IPS-NIHi11 (cell line): ENCODE measurements around the gene PYGB.

ENCODE experiments used
- DNase-seq: peaks from one replicate; pipeline ENCODE4 v3.0.0; 2012; ENCODE audit warnings: mixed read lengths, low spot score

The PYGB gene

GRCh38 chr20:25283221-25283951 is 35.5 kb downstream of the PYGB start:
- no peak for DNase-seq

- no peak for DNase-seq
Observed at GRCh38 chr20:25284131-25284601, 36.3 kb downstream of the PYGB start.

- DNase-seq: no peak
Observed at GRCh38 chr20:25285091-25285647, 37.3 kb downstream of the PYGB start.

- DNase-seq: no peak
Observed at GRCh38 chr20:25285856-25286798, 38.2 kb downstream of the PYGB start.

DNA sequence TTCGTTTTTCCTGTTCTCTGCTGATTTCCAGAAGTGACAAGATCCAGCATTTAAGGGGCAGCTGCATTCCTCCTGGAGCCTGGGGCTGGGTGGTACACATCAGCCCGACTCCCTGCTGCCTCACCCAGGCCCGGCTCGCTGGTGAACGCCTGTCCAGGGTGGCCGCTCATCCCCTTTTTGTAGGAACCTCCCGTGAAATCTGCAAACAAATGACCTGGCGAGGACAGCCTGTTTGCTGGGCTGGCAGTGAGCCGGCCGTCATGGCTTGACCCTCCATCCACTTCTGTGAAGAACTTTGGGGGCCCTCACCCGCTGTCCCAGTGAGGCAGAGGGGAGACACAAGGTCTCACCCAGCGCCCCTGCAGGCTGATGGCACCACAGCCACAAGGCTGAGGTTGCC is 39.0 kb downstream of the PYGB start:
- no peak for DNase-seq

- DNase-seq: no peak
Observed at GRCh38 chr20:25287631-25288290, 39.9 kb downstream of the PYGB start.

DNA sequence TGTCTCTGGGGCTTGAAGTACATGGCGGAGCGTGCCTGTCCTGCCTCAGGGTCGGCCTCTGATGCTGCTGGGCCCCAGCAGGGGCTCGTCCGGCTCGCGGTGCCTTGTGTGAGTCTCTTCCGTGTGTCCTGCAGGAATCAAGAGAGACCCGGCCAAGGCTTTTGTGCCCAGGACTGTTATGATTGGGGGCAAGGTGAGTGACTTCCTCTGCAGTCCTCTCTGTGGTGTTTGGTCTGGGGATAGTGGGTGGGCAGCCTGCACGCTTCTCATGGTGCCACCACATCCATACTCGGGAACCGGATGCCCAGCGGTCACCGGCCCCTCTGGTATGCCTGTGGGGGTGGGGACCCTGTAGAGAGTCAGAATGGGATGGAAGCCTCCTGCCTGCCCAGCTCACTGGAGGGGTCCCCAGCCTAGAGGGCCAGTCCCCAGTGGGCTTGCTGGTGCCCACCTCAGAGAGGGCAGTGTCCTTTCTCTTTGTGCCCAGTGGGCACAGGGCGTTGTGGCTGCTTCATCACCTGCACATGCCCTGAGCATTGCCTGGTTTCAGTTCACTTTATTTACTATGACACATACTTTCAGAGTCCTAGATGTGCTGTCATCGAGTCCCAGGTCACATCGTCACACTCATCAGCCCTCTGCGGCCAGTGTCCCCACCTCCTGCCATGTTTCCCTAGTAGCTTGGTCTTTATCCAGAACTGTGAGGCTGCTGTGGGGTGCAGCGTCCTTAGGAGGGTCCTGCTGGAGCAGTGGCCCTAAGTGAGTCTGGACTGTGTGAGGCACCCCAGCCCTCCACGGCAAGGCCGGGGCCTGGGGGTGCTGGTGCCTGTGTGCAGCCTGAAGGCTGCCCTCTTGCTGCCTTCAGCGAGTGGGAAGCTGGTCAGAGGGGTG is 40.7 kb downstream of the PYGB start:
- DNase-seq: no peak

DNA sequence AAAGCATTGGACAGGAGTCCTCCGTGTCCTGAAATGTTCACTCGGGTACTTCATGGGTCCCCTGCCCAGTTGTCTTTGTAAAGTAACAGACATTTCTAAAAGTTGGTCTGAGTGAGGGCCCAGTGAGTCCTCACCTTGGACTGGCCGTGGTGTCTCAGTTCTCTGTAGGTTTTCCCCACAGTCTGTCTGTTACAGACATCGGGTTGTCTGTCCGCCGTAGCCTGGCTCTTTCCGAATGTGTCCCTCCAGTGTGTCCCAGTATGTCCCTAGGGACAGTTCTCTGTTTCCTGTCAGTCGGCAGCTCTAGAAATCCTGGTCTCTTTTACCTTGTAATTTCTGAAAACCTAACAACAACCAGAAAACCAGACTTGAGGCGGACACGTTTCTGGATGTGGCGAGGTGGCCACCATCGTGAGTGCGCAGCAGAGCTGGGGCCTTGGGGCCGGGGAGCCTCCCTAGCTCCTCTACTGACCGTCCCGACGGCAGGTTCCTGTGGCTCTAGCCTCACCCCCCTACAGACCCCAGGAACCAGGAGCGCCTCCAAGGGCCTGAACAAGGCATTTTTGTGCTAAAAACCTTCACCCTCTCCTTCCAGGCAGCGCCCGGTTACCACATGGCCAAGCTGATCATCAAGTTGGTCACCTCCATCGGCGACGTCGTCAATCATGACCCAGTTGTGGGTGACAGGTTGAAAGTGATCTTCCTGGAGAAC is 42.2 kb downstream of the PYGB start:
- no peak for DNase-seq

GRCh38 chr20:25290646-25291431 is 43.0 kb downstream of the PYGB start:
- DNase-seq: no peak

DNA sequence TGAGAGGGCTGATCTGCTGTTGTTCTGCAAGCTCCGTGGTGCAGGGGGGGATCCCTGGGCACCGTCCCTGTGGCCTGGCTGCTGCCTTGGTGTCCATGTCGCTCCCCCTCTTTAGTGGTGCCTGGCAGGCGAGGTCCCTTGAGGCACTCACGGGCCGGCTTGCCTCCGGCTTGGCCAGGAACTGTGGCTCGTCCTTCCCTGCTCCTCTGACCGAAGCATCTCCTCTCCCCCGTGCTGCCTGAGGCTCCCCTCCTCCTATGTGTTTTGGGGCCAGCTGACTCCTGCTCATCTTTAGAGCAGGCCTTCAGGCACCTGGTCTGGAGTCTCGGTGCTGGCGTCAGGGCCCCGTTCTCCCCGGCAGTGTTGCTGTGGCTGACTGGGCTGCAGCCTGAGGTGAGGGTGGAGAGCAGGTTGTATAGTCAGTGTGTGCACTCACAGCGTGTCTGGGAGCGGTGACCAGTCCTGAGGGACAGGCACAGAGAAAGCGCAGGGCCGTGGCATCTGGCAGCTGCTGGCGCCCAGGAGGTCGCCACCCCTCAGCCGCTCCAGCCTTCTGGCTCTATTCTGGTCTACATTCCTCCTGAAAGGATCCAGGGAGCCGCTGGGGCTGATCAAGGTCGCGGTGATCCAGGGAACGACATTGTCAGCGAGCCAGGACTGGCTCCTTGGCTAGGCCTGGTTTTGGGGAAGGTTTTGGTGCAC is 43.7 kb downstream of the PYGB start:
- DNase-seq: no peak

DNA sequence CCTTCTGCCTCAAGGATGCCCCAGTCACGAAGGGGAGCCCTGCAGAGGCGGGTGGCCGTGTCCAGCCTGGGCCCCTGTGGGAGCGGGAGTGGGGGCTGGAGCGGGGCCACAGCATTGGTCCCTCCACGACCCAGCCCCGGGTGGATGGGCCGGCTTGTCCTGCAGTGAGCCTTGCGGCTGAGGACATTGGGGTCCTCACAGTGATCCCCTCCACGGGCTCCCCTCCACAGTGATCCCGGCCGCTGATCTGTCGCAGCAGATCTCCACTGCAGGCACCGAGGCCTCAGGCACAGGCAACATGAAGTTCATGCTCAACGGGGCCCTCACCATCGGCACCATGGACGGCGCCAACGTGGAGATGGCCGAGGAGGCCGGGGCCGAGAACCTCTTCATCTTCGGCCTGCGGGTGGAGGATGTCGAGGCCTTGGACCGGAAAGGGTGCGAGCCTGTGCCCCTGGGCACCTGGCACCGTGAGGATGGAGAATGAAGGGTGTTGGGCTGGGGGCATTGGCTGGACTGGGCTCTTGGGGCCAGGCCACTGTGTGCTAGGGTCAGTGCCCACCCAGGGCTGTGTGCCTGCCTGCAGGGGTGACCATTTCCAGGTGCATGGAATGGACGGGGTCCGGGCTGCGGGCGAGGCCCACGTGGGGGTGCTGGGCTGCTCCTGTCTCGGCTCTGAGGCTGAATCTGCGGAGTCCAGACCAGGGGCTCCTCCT is 44.4 kb downstream of the PYGB start:
- DNase-seq: no peak

GRCh38 chr20:25293507-25293906 is 45.6 kb downstream of the PYGB start:
- DNase-seq: no peak

GRCh38 chr20:25293910-25294458 is 46.1 kb downstream of the PYGB start:
- no peak for DNase-seq

GRCh38 chr20:25294459-25295385 is 46.8 kb downstream of the PYGB start:
- DNase-seq: peak; percentile 94

DNA sequence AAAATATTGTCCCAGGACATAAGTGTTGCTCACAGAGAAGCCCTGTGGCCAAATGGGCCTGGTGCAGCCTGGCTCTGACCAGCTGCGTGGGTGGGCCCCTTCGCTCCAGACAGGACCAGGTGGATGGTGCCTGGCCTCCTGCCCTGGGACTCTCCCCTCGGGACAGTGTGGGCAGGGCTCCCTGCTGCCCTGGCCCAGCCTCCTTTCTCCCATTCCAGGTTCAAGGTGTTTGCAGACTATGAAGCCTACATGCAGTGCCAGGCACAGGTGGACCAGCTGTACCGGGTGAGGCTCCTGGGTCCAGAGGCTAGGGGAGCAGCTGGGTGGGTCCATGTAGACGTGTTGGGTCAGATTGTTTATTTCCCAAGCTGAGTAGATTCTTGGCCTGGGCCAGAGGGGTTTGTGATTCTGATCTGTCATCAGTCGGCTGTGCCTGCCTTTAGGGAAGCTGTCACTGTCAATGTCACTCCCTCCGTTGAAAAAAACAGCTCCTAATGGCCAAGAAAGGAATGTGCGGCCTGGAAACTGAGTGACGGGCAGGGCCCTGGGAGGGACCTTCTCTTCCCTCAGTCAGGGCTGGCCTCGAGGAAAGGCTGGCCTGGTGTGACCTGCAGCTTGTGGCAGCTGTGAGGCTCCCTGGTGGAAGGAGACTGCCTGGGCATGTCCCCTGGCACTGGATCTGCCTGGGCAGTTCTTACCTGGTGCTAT is 47.7 kb downstream of the PYGB start:
- peak; percentile 52 for DNase-seq
